NB4 (cell line): ENCODE data around the gene RAB11FIP3.

Source experiments
- DNase-seq: peaks from one replicate; pipeline ENCODE4 v3.0.0; 2010; ENCODE audit warnings: low read depth
- H3K4me3 ChIP-seq: one replicate; pipeline ENCODE4 v1.5.1; 2011; ENCODE audit warnings: mild to moderate bottlenecking, low read depth, low read length, moderate library complexity
- MYC ChIP-seq: IDR thresholded peaks from 2 replicates; pipeline ENCODE4 v1.6.1; 2011; ENCODE audit warnings: low read depth, low read length
- POLR2A ChIP-seq: IDR thresholded peaks from 2 replicates; pipeline ENCODE4 v1.6.1; 2011; ENCODE audit warnings: mild to moderate bottlenecking; ENCODE audit not compliant: insufficient read length; ENCODE audit errors: extremely low read depth
- TF ChIP-seq, protein P1 (sequence below): IDR thresholded peaks from 2 replicates; pipeline ENCODE4 v1.6.1; 2011; ENCODE audit warnings: low read depth, low read length
- TF ChIP-seq, protein P2 (sequence below): IDR thresholded peaks from one replicate; pipeline ENCODE4 v1.5.1; 2012; ENCODE audit warnings: low read depth, low read length

Gene RAB11FIP3

DNA sequence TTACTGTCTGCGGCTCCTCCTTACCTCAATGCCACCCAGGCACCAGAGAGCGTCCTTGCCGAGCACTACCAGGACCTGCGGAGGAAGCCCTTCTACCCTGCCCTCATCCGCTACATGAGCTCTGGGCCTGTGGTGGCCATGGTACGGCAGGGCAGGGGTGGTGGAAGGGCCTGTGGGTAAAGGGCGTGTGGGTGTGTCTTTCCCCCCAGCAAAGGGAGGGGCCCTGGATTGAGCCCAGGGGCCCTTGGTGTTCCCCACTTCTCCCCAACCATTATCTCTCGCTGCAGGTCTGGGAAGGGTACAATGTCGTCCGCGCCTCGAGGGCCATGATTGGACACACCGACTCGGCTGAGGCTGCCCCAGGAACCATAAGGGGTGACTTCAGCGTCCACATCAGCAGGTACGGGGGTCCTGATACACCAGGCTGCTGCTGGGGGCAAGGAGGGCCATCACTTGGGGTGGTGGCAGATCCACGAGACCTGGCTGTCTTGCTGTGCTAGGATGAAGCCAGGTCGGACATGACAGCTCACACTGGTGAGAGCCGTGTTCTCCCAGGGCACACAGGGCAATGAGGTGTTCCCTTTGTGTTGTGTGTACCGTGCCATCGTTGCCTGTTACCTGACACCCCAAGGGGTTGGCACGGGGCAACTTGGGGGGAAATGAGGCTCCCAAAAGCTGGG, 26.0 kb upstream of the RAB11FIP3 start:
- no peak overlapping the region for H3K4me3 ChIP-seq
- TF ChIP-seq, protein P1, sequence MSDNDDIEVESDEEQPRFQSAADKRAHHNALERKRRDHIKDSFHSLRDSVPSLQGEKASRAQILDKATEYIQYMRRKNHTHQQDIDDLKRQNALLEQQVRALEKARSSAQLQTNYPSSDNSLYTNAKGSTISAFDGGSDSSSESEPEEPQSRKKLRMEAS = no peak
- TF ChIP-seq POLR2A (no peak), MYC (no peak)
- TF ChIP-seq, protein P2, sequence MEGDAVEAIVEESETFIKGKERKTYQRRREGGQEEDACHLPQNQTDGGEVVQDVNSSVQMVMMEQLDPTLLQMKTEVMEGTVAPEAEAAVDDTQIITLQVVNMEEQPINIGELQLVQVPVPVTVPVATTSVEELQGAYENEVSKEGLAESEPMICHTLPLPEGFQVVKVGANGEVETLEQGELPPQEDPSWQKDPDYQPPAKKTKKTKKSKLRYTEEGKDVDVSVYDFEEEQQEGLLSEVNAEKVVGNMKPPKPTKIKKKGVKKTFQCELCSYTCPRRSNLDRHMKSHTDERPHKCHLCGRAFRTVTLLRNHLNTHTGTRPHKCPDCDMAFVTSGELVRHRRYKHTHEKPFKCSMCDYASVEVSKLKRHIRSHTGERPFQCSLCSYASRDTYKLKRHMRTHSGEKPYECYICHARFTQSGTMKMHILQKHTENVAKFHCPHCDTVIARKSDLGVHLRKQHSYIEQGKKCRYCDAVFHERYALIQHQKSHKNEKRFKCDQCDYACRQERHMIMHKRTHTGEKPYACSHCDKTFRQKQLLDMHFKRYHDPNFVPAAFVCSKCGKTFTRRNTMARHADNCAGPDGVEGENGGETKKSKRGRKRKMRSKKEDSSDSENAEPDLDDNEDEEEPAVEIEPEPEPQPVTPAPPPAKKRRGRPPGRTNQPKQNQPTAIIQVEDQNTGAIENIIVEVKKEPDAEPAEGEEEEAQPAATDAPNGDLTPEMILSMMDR = no peak
- DNase-seq = no peak

DNA sequence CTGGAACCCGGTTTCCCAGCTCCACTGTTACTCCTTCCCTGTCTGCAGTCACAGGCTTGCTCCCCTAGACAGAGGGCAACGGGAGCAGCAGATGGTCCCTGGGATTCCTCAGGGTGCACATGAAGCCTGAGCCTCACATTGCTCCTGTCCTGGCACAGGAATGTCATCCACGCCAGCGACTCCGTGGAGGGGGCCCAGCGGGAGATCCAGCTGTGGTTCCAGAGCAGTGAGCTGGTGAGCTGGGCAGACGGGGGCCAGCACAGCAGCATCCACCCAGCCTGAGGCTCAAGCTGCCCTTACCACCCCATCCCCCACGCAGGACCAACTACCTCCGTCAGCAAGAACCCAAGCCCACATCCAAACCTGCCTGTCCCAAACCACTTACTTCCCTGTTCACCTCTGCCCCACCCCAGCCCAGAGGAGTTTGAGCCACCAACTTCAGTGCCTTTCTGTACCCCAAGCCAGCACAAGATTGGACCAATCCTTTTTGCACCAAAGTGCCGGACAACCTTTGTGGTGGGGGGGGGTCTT, 25.3 kb upstream of the RAB11FIP3 start:
- DNase-seq = no peak
- H3K4me3 ChIP-seq = peak overlapping the region; percentile 64

DNA sequence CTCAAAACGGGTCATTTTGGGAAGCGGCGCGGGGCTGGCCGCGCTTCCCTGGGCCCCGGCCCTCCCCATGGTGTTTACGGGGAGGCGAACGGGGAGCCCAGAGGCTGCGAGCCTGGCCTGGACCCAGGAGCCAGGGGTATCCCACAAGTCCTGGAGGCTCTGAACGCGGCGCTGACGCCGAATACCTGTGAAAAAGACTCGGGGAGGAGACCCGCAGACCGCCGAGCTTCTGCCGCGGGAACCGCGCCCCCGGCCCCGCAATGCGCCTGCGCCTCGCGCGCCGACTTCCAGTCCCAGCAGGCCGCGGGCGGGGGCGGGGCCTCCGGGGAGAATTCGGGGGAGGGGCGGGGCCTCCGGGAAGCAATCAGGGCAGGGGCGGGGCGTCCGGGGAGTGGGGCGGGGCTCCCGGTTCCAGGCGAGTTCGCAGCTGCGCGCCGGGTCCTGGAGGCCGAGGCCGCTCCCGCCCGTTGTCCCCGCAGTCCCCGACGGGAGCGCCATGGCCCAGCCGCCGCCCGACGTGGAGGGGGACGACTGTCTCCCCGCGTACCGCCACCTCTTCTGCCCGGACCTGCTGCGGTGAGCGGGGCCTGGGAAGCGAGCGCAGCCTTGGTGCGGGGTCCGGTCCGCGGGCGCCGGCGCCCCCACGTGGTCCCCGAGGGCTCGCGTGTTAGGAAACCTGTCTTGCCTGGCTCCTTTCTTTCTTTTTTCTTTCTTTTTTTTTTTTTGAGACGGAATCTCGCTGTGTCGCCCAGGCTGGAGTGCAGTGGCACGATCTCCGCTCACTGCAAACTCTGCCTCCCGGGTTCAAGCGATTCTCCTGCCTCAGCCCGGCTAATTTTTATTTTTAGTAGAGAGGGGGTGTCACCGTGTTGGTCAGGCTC, 23.7 kb upstream of the RAB11FIP3 start, which contains the start of gene DECR2:
Gene DECR2 (plus strand): TSS at position 418 of the 881 bp plus-strand sequence. CDS start 79 bp downstream, at position 497.
- TF ChIP-seq, protein P1 = peak; percentile 74
- peak; percentile 66 for TF ChIP-seq POLR2A
- TF ChIP-seq MYC = 0 out of 2 replicates have a peak, but pooled peaks have one; percentile 17
- TF ChIP-seq, protein P2 = peak; percentile 23
- DNase-seq = peak; percentile 86
- peak within 1 kb of the TSS; percentile 64 for H3K4me3 ChIP-seq

More for the DNA sequence above, 25.3 kb upstream of the RAB11FIP3 start:
- TF ChIP-seq, protein P2 = no peak
- no peak for TF ChIP-seq POLR2A
- no peak for TF ChIP-seq MYC
- TF ChIP-seq, protein P1 = no peak

DNA sequence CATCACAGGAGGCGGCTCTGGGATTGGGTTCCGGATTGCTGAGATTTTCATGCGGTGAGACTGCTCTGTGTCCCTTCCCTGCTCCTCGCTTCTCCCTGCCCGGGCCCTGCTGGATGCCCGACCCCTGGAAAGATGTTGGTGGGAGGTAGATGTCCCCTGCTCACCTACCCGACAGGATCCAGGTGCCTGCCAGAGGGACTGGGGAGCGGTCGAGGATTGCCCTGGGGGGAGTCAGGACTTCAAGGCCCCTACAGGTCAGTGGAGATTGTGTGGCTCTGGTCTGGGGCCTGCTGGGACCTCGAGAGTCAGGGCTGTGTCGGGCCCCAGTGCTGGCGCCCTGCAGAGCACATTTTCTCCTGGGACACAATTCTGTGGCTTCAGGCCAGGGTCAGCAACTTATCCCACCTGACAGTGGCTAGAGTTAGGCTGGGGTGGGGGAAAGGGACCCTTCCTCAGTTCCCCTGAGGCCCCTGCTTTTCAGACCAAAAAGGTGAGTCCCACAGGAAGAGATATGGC, 20.4 kb upstream of the RAB11FIP3 start:
- H3K4me3 ChIP-seq = no peak overlapping the region
- TF ChIP-seq POLR2A = no peak
- TF ChIP-seq, protein P2 = no peak
- no peak for TF ChIP-seq MYC
- TF ChIP-seq, protein P1 = no peak
- no peak for DNase-seq

DNA sequence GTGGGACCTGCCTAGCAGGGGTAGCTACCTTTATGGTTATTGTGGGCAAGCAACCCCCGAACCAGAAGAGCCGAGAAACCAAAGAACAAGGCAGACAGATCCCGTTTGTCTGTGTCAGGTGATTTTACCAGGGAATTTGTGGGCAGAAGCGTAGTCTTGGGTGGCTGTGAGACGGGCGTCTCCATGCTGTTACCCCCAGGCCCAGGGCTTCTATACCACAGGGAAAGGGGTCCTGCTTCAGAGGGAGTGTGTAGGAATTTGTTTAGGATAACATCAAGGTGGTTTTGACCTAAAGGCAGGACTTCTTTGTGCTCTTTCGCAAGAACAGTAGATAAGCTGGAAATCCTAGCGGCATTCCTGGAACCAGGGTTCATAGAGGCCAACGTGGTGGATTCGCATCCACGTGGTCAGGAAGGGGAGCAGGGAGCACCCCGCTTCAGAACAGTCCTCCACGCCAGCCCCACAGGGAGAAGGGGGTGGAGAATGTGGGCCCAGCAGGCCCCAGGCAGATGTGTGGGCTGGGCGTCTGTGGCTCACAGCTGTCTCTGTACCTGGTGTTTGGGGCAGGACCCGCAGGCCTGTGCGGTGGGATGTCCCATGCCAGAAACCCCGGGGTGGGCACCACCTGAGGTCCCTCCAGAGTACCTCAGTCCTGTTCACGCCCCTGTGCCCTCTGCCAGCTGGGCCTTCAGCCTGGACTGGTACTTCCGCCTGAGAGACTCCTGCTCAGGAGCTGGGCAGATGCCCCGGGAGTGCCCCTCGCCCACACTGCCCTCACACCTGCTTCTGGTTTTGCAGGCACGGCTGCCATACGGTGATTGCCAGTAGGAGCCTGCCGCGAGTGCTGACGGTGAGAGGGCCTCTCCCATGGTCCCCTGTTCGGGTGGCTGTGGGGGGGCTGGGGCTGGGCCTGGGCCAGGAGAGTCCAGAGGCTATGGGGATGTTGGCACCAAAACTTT, 19.6 kb upstream of the RAB11FIP3 start:
- DNase-seq = no peak
- H3K4me3 ChIP-seq = no peak overlapping the region
- TF ChIP-seq POLR2A (no peak), MYC (no peak)
- TF ChIP-seq, protein P1 = no peak
- TF ChIP-seq, protein P2 = no peak
